K562 (cell line): ENCODE measurements around the gene RBMS1.

Experiments used
- KDM4B ChIP-seq, 2 experiments: fragments of 450-650 bp in 1 of 2; sonication (generic) in 1 of 2; IDR thresholded peaks; 2 replicates each; pipeline ENCODE4 v1.6.1; 2016 to 2017; ENCODE audit warnings: borderline replicate concordance in 2 of 2, antibody characterized with exemption in 1 of 2, low read depth in 1 of 2, mild to moderate bottlenecking in 1 of 2
- LARP7 ChIP-seq: fragments of 450-650 bp; IDR thresholded peaks from 2 replicates; pipeline ENCODE4 v1.6.1; 2016
- SIN3A ChIP-seq, 2 experiments: fragments of 150-350 bp in 1 of 2; IDR thresholded peaks; 2 replicates each; pipeline ENCODE4 v1.6.1; 2011 to 2016; ENCODE audit warnings: borderline replicate concordance in 2 of 2, low read depth in 2 of 2, low read length in 2 of 2, mild to moderate bottlenecking in 2 of 2, moderate library complexity in 2 of 2; ENCODE audit not compliant: control insufficient read depth in 1 of 2

DNA sequence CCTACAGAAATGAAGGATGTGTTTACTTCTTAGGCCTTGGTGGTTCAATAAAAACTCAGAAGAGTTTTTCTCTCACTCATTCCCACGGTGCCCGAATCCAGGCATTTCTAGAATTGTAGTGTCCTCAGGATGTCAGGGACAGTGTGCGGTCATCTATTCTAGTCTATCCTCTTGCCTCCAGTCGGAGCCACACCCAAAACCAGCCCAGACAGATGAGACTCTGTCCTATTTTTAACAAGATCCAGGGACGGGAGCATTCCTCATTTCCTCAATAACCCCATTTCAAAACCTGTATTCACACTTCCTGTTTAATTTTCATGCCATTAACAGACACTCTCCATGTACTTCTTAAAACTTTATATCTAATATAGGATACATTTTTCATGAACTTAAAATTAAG lies 11.6 kb upstream of the RBMS1 start:
- TF ChIP-seq LARP7 (no peak), SIN3A (IDR thresholded peaks at IDR 0.05; ENCODE audit: borderline replicate concordance in 2 of 2, control insufficient read depth in 1 of 2, low read depth in 2 of 2, low read length in 2 of 2) (no peak), KDM4B (IDR thresholded peaks at IDR 0.05; ENCODE audit: borderline replicate concordance in 2 of 2, low read depth in 1 of 2) (no peak)
